Endothelial cell of umbilical vein (primary cell): ENCODE results near the gene RNF157. TPM values are rescaled to one million over a fixed set of nuclear protein-coding genes. Genes with fewer than 3 reads are reported as not detected.

Experiments used
- BruUV-seq: library from RNA; stranded (reverse); fragments of 400-500 nt; replicated peaks from 2 replicates; lab custom pipeline; 2021; lab: Mats Ljungman, UMichigan
- CTCF ChIA-PET: fragments of 300-600, 350-600 bp; sonication (Branson Sonifier 250); formaldehyde crosslinking; loops from one replicate; lab custom pipeline; 2021; ENCODE audit warnings: antibody characterized with exemption, inconsistent platforms; lab: Charles Lee
- POLR2A ChIA-PET: fragments of 300-600, 350-600 bp; sonication (Branson Sonifier 250); formaldehyde crosslinking; loops from one replicate; lab custom pipeline; 2021; ENCODE audit warnings: antibody characterized with exemption, inconsistent platforms; lab: Charles Lee
- DNase-seq: peaks from one replicate; pipeline ENCODE4 v3.0.0-alpha.2; 2011; ENCODE audit warnings: low read depth, low spot score
- FAIRE-seq: peaks from 2 replicates; lab custom pipeline; 2011; peaks lifted over from hg19 to GRCh38; lab: Jason Lieb, UNC
- H2AFZ ChIP-seq: 2 replicates; pipeline ENCODE4 v1.6.0; 2012; ENCODE audit warnings: low read depth, low read length, control low read depth, inconsistent platforms
- H3K27ac ChIP-seq: 2 replicates; pipeline ENCODE4 v1.5.1; 2011; ENCODE audit warnings: low read depth, mild to moderate bottlenecking, control low read depth, low read length, moderate library complexity; ENCODE audit not compliant: insufficient read depth
- H3K27me3 ChIP-seq, 2 experiments: 2 replicates each; pipeline versions ENCODE4 v1.6.0 to v1.6.1; 2011; ENCODE audit warnings: low read length in 2 of 2, mixed read lengths in 1 of 2; ENCODE audit not compliant: control insufficient read depth in 2 of 2, insufficient read depth in 2 of 2
- H3K36me3 ChIP-seq, 2 experiments: 2 replicates in 1 of 2; 3 replicates in 1 of 2; pipeline ENCODE4 v1.5.1; 2011; ENCODE audit warnings: low read length in 2 of 2, mild to moderate bottlenecking in 1 of 2, moderate library complexity in 1 of 2; ENCODE audit not compliant: control insufficient read depth in 2 of 2, insufficient read depth in 2 of 2; ENCODE audit errors: extremely low read depth in 1 of 2
- H3K4me1 ChIP-seq: 3 replicates; pipeline ENCODE4 v1.5.1; 2011; ENCODE audit warnings: mild to moderate bottlenecking, low read length; ENCODE audit not compliant: control insufficient read depth, insufficient read depth; ENCODE audit errors: extremely low read depth
- H3K4me2 ChIP-seq: 2 replicates; pipeline ENCODE4 v1.6.1; 2011; ENCODE audit warnings: low read length, control low read depth, mixed read lengths; ENCODE audit not compliant: insufficient read depth
- H3K4me3 ChIP-seq, 3 experiments: fragments of 200-600 bp in 1 of 3; sonication (generic), shearing (Covaris generic) in 1 of 3; replicated peaks in 1 of 3; 2 replicates each; pipeline ENCODE4 v1.5.1; 2011 to 2016; ENCODE audit warnings: control low read depth in 3 of 3, low read length in 3 of 3, mild to moderate bottlenecking in 2 of 3, inconsistent platforms in 1 of 3, low read depth in 1 of 3, moderate library complexity in 1 of 3; ENCODE audit not compliant: insufficient read depth in 1 of 3
- H3K79me2 ChIP-seq: 2 replicates; pipeline ENCODE4 v1.6.0; 2012; ENCODE audit warnings: low read length, inconsistent platforms; ENCODE audit not compliant: control insufficient read depth, insufficient read depth
- H3K9ac ChIP-seq: replicated peaks from 2 replicates; pipeline ENCODE3; 2011; ENCODE audit warnings: low read length, control low read depth; ENCODE audit not compliant: insufficient read depth; ENCODE audit errors: extremely low read depth
- H3K9me1 ChIP-seq: replicated peaks from 3 replicates; pipeline ENCODE4 v1.6.0; 2011; ENCODE audit warnings: mild to moderate bottlenecking, low read length; ENCODE audit not compliant: control insufficient read depth, insufficient read depth; ENCODE audit errors: extremely low read depth
- H3K9me3 ChIP-seq: replicated peaks from 2 replicates; pipeline ENCODE4 v1.5.1; 2012; ENCODE audit warnings: low read length, inconsistent platforms; ENCODE audit not compliant: control insufficient read depth, insufficient read depth
- H4K20me1 ChIP-seq: replicated peaks from 2 replicates; pipeline ENCODE3; 2011; ENCODE audit warnings: mild to moderate bottlenecking, low read length; ENCODE audit not compliant: control insufficient read depth, insufficient read depth; ENCODE audit errors: extremely low read depth
- EZH2 ChIP-seq: IDR thresholded peaks from 2 replicates; pipeline ENCODE4 v1.6.1; 2012; ENCODE audit warnings: borderline replicate concordance, low read depth, mild to moderate bottlenecking, moderate library complexity, low read length, inconsistent platforms; ENCODE audit not compliant: severe bottlenecking
- FOS ChIP-seq: IDR thresholded peaks from 2 replicates; pipeline ENCODE4 v1.6.1; 2011; ENCODE audit warnings: mild to moderate bottlenecking, low read length, moderate library complexity, borderline replicate concordance; ENCODE audit not compliant: insufficient read depth
- GATA2 ChIP-seq: IDR thresholded peaks from 2 replicates; pipeline ENCODE4 v1.7.0; 2011; ENCODE audit warnings: low read depth, mild to moderate bottlenecking, moderate library complexity, mixed read lengths, low read length; ENCODE audit not compliant: insufficient read length, insufficient read depth
- JUN ChIP-seq: IDR thresholded peaks from 2 replicates; pipeline ENCODE4 v1.6.1; 2011; ENCODE audit warnings: borderline replicate concordance, low read depth; ENCODE audit not compliant: insufficient read length, insufficient read depth
- MYC ChIP-seq: IDR thresholded peaks from one replicate; pipeline ENCODE4 v1.6.1; 2011; ENCODE audit warnings: mild to moderate bottlenecking, low read depth, low read length
- POLR2A ChIP-seq: IDR thresholded peaks from 2 replicates; pipeline ENCODE4 v1.6.1; 2012; ENCODE audit warnings: low read depth, mild to moderate bottlenecking, control low read depth, low read length
- POLR2AphosphoS5 ChIP-seq: IDR thresholded peaks from 2 replicates; pipeline ENCODE4 v1.6.1; 2012; ENCODE audit warnings: low read depth, mild to moderate bottlenecking, control low read depth, low read length, moderate library complexity; ENCODE audit not compliant: insufficient read depth
- dilution Hi-C: fragments of 300-500 bp; cut with MboI; formaldehyde crosslinking; loops from one replicate; pipeline ENCODE4 v1.15.0; 2019; ENCODE audit warnings: low sequenced_read_pairs; ENCODE audit not compliant: extremely low pct_ligation_motif_present
- intact Hi-C: fragments of 100-400 bp; cut with micrococcal nuclease; formaldehyde crosslinking; loops from one replicate; pipeline ENCODE4 v1.10.0; 2022
- polyA plus RNA-seq, 4 experiments: library from polyadenylated mRNA; depleted of rRNA in 3 of 4; stranded (reverse) in 3 of 4; unstranded in 1 of 4; fragments of >200 nt; gene quantifications; 2 replicates each; pipeline versions ENCODE4 v1.2.1 to v1.2.3, GENCODE V29; 2011 to 2012; ENCODE audit warnings: missing spikeins in 1 of 4
- total RNA-seq: library from RNA; stranded (reverse); gene quantifications from 2 replicates; pipeline ENCODE4 v1.2.3, GENCODE V29; 2021
- TF ChIP-seq, protein P1 (sequence below), 2 donors: IDR thresholded peaks; 1 replicate in 1 of 2; 2 replicates in 1 of 2; pipeline ENCODE4 v1.5.1; 2011; ENCODE audit warnings: low read length in 2 of 2, mild to moderate bottlenecking in 2 of 2, moderate library complexity in 2 of 2, control low read depth in 1 of 2, inconsistent platforms in 1 of 2, low read depth in 1 of 2; ENCODE audit not compliant: insufficient read depth in 1 of 2; ENCODE audit errors: extremely low read depth in 1 of 2

RNF157 gene
- total and polyA plus RNA-seq, 2 donors (not counting 3 experiments of a cell fraction or from before 2014, with no cell fraction given): 0.07 to 0.86 TPM

DNA sequence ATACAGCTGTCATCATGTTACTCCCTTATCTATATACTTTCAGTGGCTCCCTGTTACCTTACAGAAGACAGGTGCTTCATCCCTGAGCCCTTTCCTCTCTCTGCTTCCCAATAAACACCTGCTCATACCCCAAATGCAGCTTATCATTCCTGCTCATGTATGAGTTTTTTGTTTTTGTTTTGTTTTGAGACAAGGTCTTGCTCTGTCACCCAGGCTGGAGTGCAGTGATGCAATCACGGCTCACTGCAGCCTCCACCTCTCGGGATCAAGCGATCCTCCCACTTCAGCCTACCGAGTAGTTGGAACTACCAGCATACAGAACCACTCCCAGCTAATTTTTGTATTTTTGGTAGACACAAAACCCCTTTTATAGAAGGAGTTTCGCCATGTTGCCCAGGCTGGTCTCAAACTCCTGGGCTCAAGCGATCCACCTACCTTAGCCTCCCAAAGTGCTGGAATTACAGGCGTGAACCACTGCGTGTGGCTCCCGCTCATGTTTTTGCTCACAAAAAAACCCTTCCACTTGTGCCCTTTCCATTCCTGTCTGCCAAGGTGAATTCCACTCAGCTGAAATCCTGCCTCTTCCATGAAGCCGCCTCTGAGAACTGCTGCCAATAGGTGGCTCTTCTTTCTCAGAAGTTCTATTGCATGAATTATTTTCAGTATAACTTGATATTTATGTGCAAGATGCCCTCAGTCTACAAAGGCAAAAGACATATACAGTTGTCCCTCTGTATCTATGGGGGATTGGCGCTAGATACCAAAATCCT, 7.9 kb upstream of the RNF157 start:
- Histone ChIP-seq H3K4me3 (no peak overlapping the region), H3K9ac (no peak overlapping the region), H3K79me2 (no peaks in the 10 kb centered on the region), H3K9me1 (no peaks in the 10 kb centered on the region), H4K20me1 (no peaks in the 10 kb centered on the region), H3K27ac (no peak overlapping the region), H3K4me1 (peaks cover 10% of the 10 kb centered on the region), H3K9me3 (no peaks in the 10 kb centered on the region), H3K4me2 (no peak overlapping the region), H3K36me3 (no peaks in the 10 kb centered on the region), H2AFZ (no peak overlapping the region), H3K27me3 (peaks cover 14 to 16% of the 10 kb centered on the region in 2 experiments)
- no peak for FAIRE-seq
- POLR2A ChIA-PET: no interaction called here
- BruUV-seq: no TSS peak
- intact Hi-C loops (loop anchor here (2.0 kb wide), 1 partner anchor 31 kb away; no protein-coding TSS in a partner anchor), dilution Hi-C loops (no loop called here)
- peak; percentile 39 for DNase-seq
- TF ChIP-seq JUN: no peak
- no peak for TF ChIP-seq POLR2AphosphoS5
- TF ChIP-seq POLR2A: no peak
- TF ChIP-seq EZH2: no peak
- no peak for TF ChIP-seq MYC
- TF ChIP-seq FOS: no peak
- TF ChIP-seq GATA2: no peak
- TF ChIP-seq, protein P1, sequence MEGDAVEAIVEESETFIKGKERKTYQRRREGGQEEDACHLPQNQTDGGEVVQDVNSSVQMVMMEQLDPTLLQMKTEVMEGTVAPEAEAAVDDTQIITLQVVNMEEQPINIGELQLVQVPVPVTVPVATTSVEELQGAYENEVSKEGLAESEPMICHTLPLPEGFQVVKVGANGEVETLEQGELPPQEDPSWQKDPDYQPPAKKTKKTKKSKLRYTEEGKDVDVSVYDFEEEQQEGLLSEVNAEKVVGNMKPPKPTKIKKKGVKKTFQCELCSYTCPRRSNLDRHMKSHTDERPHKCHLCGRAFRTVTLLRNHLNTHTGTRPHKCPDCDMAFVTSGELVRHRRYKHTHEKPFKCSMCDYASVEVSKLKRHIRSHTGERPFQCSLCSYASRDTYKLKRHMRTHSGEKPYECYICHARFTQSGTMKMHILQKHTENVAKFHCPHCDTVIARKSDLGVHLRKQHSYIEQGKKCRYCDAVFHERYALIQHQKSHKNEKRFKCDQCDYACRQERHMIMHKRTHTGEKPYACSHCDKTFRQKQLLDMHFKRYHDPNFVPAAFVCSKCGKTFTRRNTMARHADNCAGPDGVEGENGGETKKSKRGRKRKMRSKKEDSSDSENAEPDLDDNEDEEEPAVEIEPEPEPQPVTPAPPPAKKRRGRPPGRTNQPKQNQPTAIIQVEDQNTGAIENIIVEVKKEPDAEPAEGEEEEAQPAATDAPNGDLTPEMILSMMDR (IDR thresholded peaks at IDR 0.05; ENCODE audit: extremely low read depth in 1 of 2, insufficient read depth in 1 of 2, low read depth in 1 of 2, low read length in 2 of 2): peak in 1 of 2 donors; percentile 10
- CTCF ChIA-PET: interaction anchor here (0.6 to 7.2 kb wide), 13 partner anchors 9 to 358 kb away, joined by 3 to 125 read pairs (median 5); no protein-coding TSS in a partner anchor
